H1 (cell line): ENCODE results near the gene BCL2. TPM values are rescaled to one million over a fixed set of nuclear protein-coding genes. Genes with fewer than 3 reads are reported as not detected.

ENCODE experiments used
- CTCF ChIA-PET: fragments of 300-600 bp; sonication (Branson Sonifier 250); formaldehyde crosslinking; loops from one replicate; lab custom pipeline; 2021; ENCODE audit not compliant: partially characterized antibody; lab: Charles Lee
- POLR2A ChIA-PET: fragments of 300-600 bp; sonication (Branson Sonifier 250); formaldehyde crosslinking; loops from one replicate; lab custom pipeline; 2021; ENCODE audit warnings: inconsistent platforms; ENCODE audit not compliant: partially characterized antibody; lab: Charles Lee
- DNase-seq, 2 experiments: peaks; one replicate each; pipeline versions ENCODE4 v3.0.0 to v3.0.0-alpha.2; 2010 to 2022; ENCODE audit warnings: low spot score in 2 of 2, low read depth in 1 of 2, mixed read lengths in 1 of 2
- FAIRE-seq: peaks from 2 replicates; lab custom pipeline; 2011; peaks lifted over from hg19 to GRCh38; lab: Jason Lieb, UNC
- H2AFZ ChIP-seq: 2 replicates; pipeline ENCODE4 v1.8.1; 2012; ENCODE audit warnings: low read length, inconsistent platforms
- H2AK5ac ChIP-seq: 2 replicates; pipeline ENCODE4 v1.6.1; 2013; ENCODE audit warnings: low read depth, low read length
- H2BK120ac ChIP-seq: replicated peaks from 2 replicates; pipeline ENCODE3; 2013; ENCODE audit warnings: low read depth, low read length, inconsistent platforms
- H2BK12ac ChIP-seq: 2 replicates; pipeline ENCODE4 v1.6.1; 2013; ENCODE audit warnings: low read depth, low read length
- H2BK15ac ChIP-seq: 2 replicates; pipeline ENCODE4 v1.6.1; 2013; ENCODE audit warnings: low read length
- H2BK20ac ChIP-seq: 2 replicates; pipeline ENCODE4 v1.6.1; 2013; ENCODE audit warnings: low read length
- H2BK5ac ChIP-seq: 2 replicates; pipeline ENCODE4 v1.6.1; 2013; ENCODE audit warnings: low read depth, low read length
- H3K14ac ChIP-seq: 2 replicates; pipeline ENCODE4 v1.6.1; 2013; ENCODE audit warnings: inconsistent platforms; ENCODE audit not compliant: insufficient read length
- H3K18ac ChIP-seq: 2 replicates; pipeline ENCODE4 v1.6.1; 2013; ENCODE audit warnings: low read length; ENCODE audit errors: extremely low read depth
- H3K23ac ChIP-seq: 2 replicates; pipeline ENCODE4 v1.6.1; 2013; ENCODE audit warnings: inconsistent platforms; ENCODE audit not compliant: insufficient read length
- H3K23me2 ChIP-seq: 2 replicates; pipeline ENCODE4 v1.6.1; 2013; ENCODE audit warnings: low read depth, low read length
- H3K27ac ChIP-seq: 2 replicates; pipeline ENCODE4 v1.6.1; 2011; ENCODE audit warnings: low read depth, low read length, inconsistent platforms
- H3K27me3 ChIP-seq, 4 experiments: replicated peaks in 1 of 4; 1 replicate in 1 of 4; 2 replicates in 3 of 4; pipeline versions ENCODE4 v1.6.1 to v1.8.1; 2011 to 2013; ENCODE audit warnings: low read length in 3 of 4, mild to moderate bottlenecking in 3 of 4, inconsistent platforms in 2 of 4, mixed read lengths in 2 of 4, moderate library complexity in 1 of 4; ENCODE audit not compliant: control insufficient read depth in 3 of 4, insufficient read depth in 3 of 4; ENCODE audit errors: extremely low read depth in 1 of 4
- H3K36me3 ChIP-seq, 4 experiments: 2 replicates each; pipeline versions ENCODE4 v1.6.1 to v1.8.1; 2011 to 2013; ENCODE audit warnings: mild to moderate bottlenecking in 4 of 4, low read length in 3 of 4, moderate library complexity in 2 of 4, control low read depth in 1 of 4, inconsistent platforms in 1 of 4; ENCODE audit not compliant: insufficient read depth in 4 of 4, control insufficient read depth in 2 of 4
- H3K4ac ChIP-seq: replicated peaks from 2 replicates; pipeline ENCODE3; 2013; ENCODE audit warnings: low read length, low read depth, mixed read lengths, inconsistent platforms; ENCODE audit not compliant: insufficient read length
- H3K4me1 ChIP-seq, 4 experiments: replicated peaks in 1 of 4; 1 replicate in 1 of 4; 2 replicates in 3 of 4; pipeline versions ENCODE4 v1.6.1 to v1.8.1; 2011 to 2013; ENCODE audit warnings: low read length in 3 of 4, inconsistent platforms in 2 of 4, mixed read lengths in 1 of 4; ENCODE audit not compliant: insufficient read depth in 4 of 4, control insufficient read depth in 3 of 4
- H3K4me2 ChIP-seq, 2 experiments: 2 replicates each; pipeline versions ENCODE4 v1.6.1 to v1.8.1; 2011 to 2013; ENCODE audit warnings: low read depth in 2 of 2, low read length in 2 of 2, control low read depth in 1 of 2, inconsistent platforms in 1 of 2, mild to moderate bottlenecking in 1 of 2; ENCODE audit not compliant: insufficient read depth in 1 of 2
- H3K4me3 ChIP-seq, 4 experiments: fragments of 200-600, 300-600 bp in 1 of 4; sonication (generic), shearing (Covaris generic), sonication (Bioruptor Twin) in 1 of 4; 2 replicates each; pipeline versions ENCODE4 v1.5.1 to v1.8.1; 2011 to 2016; ENCODE audit warnings: low read length in 4 of 4, low read depth in 3 of 4, control low read depth in 2 of 4, inconsistent platforms in 2 of 4, mild to moderate bottlenecking in 2 of 4, mixed read lengths in 1 of 4, moderate library complexity in 1 of 4; ENCODE audit not compliant: insufficient read depth in 2 of 4; ENCODE audit errors: extremely low read depth in 1 of 4
- H3K56ac ChIP-seq: replicated peaks from 2 replicates; pipeline ENCODE3; 2013; ENCODE audit warnings: low read depth, mild to moderate bottlenecking, mixed read lengths, low read length, inconsistent platforms; ENCODE audit not compliant: insufficient read length
- H3K79me1 ChIP-seq: 2 replicates; pipeline ENCODE4 v1.6.1; 2013; ENCODE audit warnings: low read depth, low read length, control low read depth
- H3K79me2 ChIP-seq, 2 experiments: 2 replicates each; pipeline versions ENCODE4 v1.6.1 to v1.8.1; 2012 to 2013; ENCODE audit warnings: low read length in 2 of 2, mild to moderate bottlenecking in 2 of 2, inconsistent platforms in 1 of 2; ENCODE audit not compliant: insufficient read depth in 2 of 2, control insufficient read depth in 1 of 2
- H3K9ac ChIP-seq, 4 experiments: replicated peaks in 1 of 4; 1 replicate in 1 of 4; 2 replicates in 3 of 4; pipeline versions ENCODE4 v1.6.1 to v1.8.1; 2011 to 2013; ENCODE audit warnings: low read depth in 3 of 4, low read length in 3 of 4, control low read depth in 2 of 4, mild to moderate bottlenecking in 2 of 4, moderate library complexity in 2 of 4, inconsistent platforms in 1 of 4; ENCODE audit errors: extremely low read depth in 1 of 4
- H3K9me3 ChIP-seq, 2 experiments: 2 replicates each; pipeline versions ENCODE4 v1.6.1 to v1.8.1; 2012 to 2013; ENCODE audit warnings: mild to moderate bottlenecking in 2 of 2, moderate library complexity in 2 of 2, control low read depth in 1 of 2, inconsistent platforms in 1 of 2, low read depth in 1 of 2, low read length in 1 of 2, mixed read lengths in 1 of 2; ENCODE audit not compliant: insufficient read depth in 2 of 2
- H4K20me1 ChIP-seq, 2 experiments: replicated peaks in 1 of 2; 2 replicates each; pipeline versions ENCODE3 to v1.8.1; 2011 to 2013; ENCODE audit warnings: inconsistent platforms in 2 of 2, low read length in 2 of 2, mild to moderate bottlenecking in 1 of 2; ENCODE audit not compliant: insufficient read depth in 2 of 2, control insufficient read depth in 1 of 2
- H4K5ac ChIP-seq: 2 replicates; pipeline ENCODE4 v1.6.1; 2013; ENCODE audit warnings: low read length, low read depth, mixed read lengths, inconsistent platforms; ENCODE audit not compliant: insufficient read length
- H4K8ac ChIP-seq: 2 replicates; pipeline ENCODE4 v1.8.0; 2013; ENCODE audit warnings: mild to moderate bottlenecking, moderate library complexity, low read length, inconsistent platforms; ENCODE audit not compliant: insufficient read depth; ENCODE audit errors: extremely low read depth
- H4K91ac ChIP-seq: replicated peaks from 2 replicates; pipeline ENCODE3; 2013; ENCODE audit warnings: low read length, mixed read lengths, inconsistent platforms; ENCODE audit not compliant: insufficient read length
- CBX8 ChIP-seq: fragments of 300-800, 300-1000 bp; sonication (generic); IDR thresholded peaks from 2 replicates; pipeline ENCODE4 v1.7.1; 2016; ENCODE audit warnings: low read depth, low read length, borderline replicate concordance
- EP300 ChIP-seq, 2 experiments: IDR thresholded peaks; 1 replicate in 1 of 2; 2 replicates in 1 of 2; pipeline ENCODE4 v1.6.1; 2011 to 2012; ENCODE audit warnings: low read depth in 2 of 2, low read length in 2 of 2, mild to moderate bottlenecking in 2 of 2, borderline replicate concordance in 1 of 2, inconsistent platforms in 1 of 2, moderate library complexity in 1 of 2
- GABPA ChIP-seq: IDR thresholded peaks from 2 replicates; pipeline ENCODE4 v1.6.1; 2011; ENCODE audit warnings: mild to moderate bottlenecking, low read length, moderate library complexity, borderline replicate concordance; ENCODE audit not compliant: insufficient read depth
- GTF2F1 ChIP-seq: IDR thresholded peaks from 2 replicates; pipeline ENCODE4 v1.6.1; 2012; ENCODE audit warnings: low read depth, low read length, improper control_type of control experiment, borderline replicate concordance
- JUN ChIP-seq: IDR thresholded peaks from 2 replicates; pipeline ENCODE4 v1.6.1; 2011; ENCODE audit warnings: low read depth, mild to moderate bottlenecking, improper control_type of control experiment, low read length
- KDM4A ChIP-seq: IDR thresholded peaks from one replicate; pipeline ENCODE4 v1.7.1; 2012; ENCODE audit warnings: low read depth, mild to moderate bottlenecking, moderate library complexity, low read length, inconsistent platforms; ENCODE audit not compliant: severe bottlenecking
- NANOG ChIP-seq: IDR thresholded peaks from 2 replicates; pipeline ENCODE4 v1.6.1; 2011; ENCODE audit warnings: low read length, low read depth, mild to moderate bottlenecking, inconsistent platforms; ENCODE audit not compliant: insufficient read depth, poor library complexity, severe bottlenecking
- RFX5 ChIP-seq: IDR thresholded peaks from 2 replicates; pipeline ENCODE4 v1.6.1; 2011; ENCODE audit warnings: low read depth, low read length, improper control_type of control experiment, borderline replicate concordance
- SP2 ChIP-seq: IDR thresholded peaks from 2 replicates; pipeline ENCODE4 v1.6.1; 2012; ENCODE audit warnings: mild to moderate bottlenecking, low read length, inconsistent platforms
- TAF7 ChIP-seq: optimal IDR thresholded peaks from 2 replicates; pipeline ENCODE3; 2011; ENCODE audit warnings: low read depth, mild to moderate bottlenecking, inconsistent platforms, low read length, moderate library complexity, borderline replicate concordance
- TEAD4 ChIP-seq: IDR thresholded peaks from 2 replicates; pipeline ENCODE4 v1.6.1; 2012; ENCODE audit warnings: low read depth, low read length, inconsistent platforms, mixed read lengths
- WGBS, 2 experiments: shearing (Covaris generic) in 1 of 2; methylation state at CpG; one replicate each; pipeline versions ENCODE4 v1.1.6 to v1.1.7; 2013 to 2015; ENCODE audit warnings: low lambda C conversion rate in 2 of 2, mixed read lengths in 2 of 2, inconsistent platforms in 1 of 2, low coverage in 1 of 2, missing lambda C conversion rate in 1 of 2; ENCODE audit not compliant: insufficient replicate concordance in 2 of 2, insufficient coverage in 1 of 2, insufficient read length in 1 of 2; ENCODE audit errors: extremely low coverage in 1 of 2, missing lambda C conversion rate in 1 of 2; 5-methylcytosine and 5-hydroxymethylcytosine counted together
- polyA plus RNA-seq, 7 experiments: library from polyadenylated mRNA; depleted of rRNA in 3 of 7; stranded (reverse) in 5 of 7; unstranded in 2 of 7; fragments of >200 nt in 5 of 7; fragments of 200-250 nt in 2 of 7; gene quantifications; 1 replicate in 5 of 7; 2 replicates in 1 of 7; 4 replicates in 1 of 7; pipeline versions ENCODE4 v1.2.1 to v1.2.3, GENCODE V29; 2011 to 2013; ENCODE audit warnings: missing spikeins in 2 of 7, mixed read lengths in 2 of 7
- total RNA-seq: library from RNA; stranded (reverse); fragmentation: NEBNext Ultra II Directional; extraction: Animal tissue kit (Norgen Biotek cat#: 25700); gene quantifications from 2 replicates; pipeline ENCODE4 v1.2.1, GENCODE V29; 2021
- TF ChIP-seq, protein P1 (sequence below): IDR thresholded peaks from 2 replicates; pipeline ENCODE4 v1.6.1; 2011; ENCODE audit warnings: low read length, improper control_type of control experiment

The BCL2 gene
- total and polyA plus RNA-seq, 2 of the 8 experiments (the other 6 are each of a cell fraction or from before 2014, with no cell fraction given) = 0.59 to 4.5 TPM

DNA sequence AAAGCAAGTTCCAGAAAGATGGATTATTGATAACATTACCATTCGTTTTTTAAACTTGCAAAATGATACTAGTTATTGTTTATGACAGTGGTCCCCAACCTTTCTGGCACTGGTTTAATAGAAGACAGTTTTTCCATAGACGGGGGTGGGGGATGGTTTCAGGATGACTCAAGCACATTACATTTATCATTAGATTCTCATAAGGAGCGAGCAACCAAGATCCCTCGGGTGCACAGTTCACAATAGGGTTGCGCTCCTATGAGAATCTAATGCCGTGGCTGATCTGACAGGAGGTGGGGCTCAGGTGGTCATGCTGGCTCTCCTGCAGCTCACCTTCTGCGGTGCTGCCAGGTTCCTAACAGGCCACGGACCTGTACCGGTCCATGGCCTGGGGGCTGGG is 86.2 kb downstream of the BCL2 start:
- Histone ChIP-seq H2AFZ (no peak overlapping the region), H3K79me2 (no peaks in the 10 kb centered on the region), H2BK120ac (no peak overlapping the region), H3K9me3 (no peaks in the 10 kb centered on the region), H3K9ac (no peak overlapping the region), H2BK5ac (no peak overlapping the region), H4K8ac (no peak overlapping the region), H3K56ac (no peak overlapping the region), H2BK20ac (no peak overlapping the region), H4K5ac (no peak overlapping the region), H3K27ac (no peak overlapping the region), H3K23ac (no peak overlapping the region), H3K23me2 (no peaks in the 10 kb centered on the region), H4K20me1 (no peaks in the 10 kb centered on the region), H3K14ac (no peak overlapping the region), H3K4me2 (no peak overlapping the region), H2BK12ac (no peak overlapping the region), H2AK5ac (no peak overlapping the region), H4K91ac (no peak overlapping the region), H3K36me3 (no peaks in the 10 kb centered on the region), H3K4ac (no peak overlapping the region), H3K4me1 (peaks cover 5 to 11% (median 6%) of the 10 kb centered on the region in 4 experiments), H3K27me3 (no peaks in the 10 kb centered on the region), H3K4me3 (no peak overlapping the region), H3K79me1 (no peaks in the 10 kb centered on the region), H3K18ac (no peak overlapping the region), H2BK15ac (no peak overlapping the region)
- CTCF ChIA-PET = no interaction called here
- whole genome bisulfite sequencing, 2 experiments = 88% methylated on average over 9 of the region's 9 CpGs; no CpG with 5 or more reads in 1 of the 2 experiments
- DNase-seq (no peak), FAIRE-seq (no peak)
- POLR2A ChIA-PET = no interaction called here
- no peak for TF ChIP-seq TEAD4
- TF ChIP-seq GABPA = no peak
- no peak for TF ChIP-seq KDM4A
- no peak for TF ChIP-seq RFX5
- TF ChIP-seq NANOG = no peak
- TF ChIP-seq SP2 = no peak
- no peak for TF ChIP-seq GTF2F1
- TF ChIP-seq CBX8 = no peak
- TF ChIP-seq, protein P1, sequence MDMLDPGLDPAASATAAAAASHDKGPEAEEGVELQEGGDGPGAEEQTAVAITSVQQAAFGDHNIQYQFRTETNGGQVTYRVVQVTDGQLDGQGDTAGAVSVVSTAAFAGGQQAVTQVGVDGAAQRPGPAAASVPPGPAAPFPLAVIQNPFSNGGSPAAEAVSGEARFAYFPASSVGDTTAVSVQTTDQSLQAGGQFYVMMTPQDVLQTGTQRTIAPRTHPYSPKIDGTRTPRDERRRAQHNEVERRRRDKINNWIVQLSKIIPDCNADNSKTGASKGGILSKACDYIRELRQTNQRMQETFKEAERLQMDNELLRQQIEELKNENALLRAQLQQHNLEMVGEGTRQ = no peak
- no peak for TF ChIP-seq JUN
- TF ChIP-seq TAF7 = no peak
- no peak for TF ChIP-seq EP300 (IDR thresholded peaks at IDR 0.05; ENCODE audit: borderline replicate concordance in 1 of 2, low read depth in 2 of 2, low read length in 2 of 2)
